Measurements from ENCODE around the gene NSRP1. TPM values are rescaled to one million over a fixed set of nuclear protein-coding genes. Genes with fewer than 3 reads are reported as not detected.

The NSRP1 gene
- total RNA-seq, 2 experiments from 2014 or later: 24.3 to 28.4 TPM

DNA sequence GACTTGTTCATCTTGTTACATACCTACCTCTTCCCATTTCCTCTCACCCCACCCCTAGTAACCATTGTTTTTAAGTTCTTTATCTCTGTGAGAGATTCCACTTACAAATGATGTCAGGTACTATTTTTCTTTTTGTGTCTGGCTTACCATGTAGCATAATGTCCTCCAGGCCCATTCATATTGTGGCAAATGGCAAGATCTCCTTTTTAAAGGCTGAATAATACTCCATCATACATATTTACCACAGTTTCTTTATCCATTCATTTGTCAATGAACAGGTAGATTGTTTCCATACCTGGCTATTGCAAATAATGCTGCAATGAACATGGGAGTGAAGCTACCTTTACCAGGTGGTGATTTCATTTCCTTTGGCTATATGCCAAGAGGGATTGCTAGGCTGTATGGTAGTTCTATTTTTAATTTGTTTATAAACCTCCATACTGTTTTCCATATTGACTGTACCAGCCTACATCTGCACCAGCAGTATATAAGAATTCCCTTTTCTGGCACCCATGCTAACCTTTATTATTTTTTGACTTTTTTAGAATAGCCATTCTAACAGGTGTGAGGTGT lies 53.9 kb downstream of the NSRP1 start:
- intact Hi-C loops (cut with micrococcal nuclease): no loop called here
- Mint-ChIP-seq H3K36me3 (ENCODE audit: low read depth) (peaks cover 22% of the 10 kb centered on the region), H3K27ac (peak overlapping the region; percentile 34), H3K4me1 (ENCODE audit: low read depth) (peaks cover 33% of the 10 kb centered on the region), H3K9me3 (no peaks in the 10 kb centered on the region), H3K4me3 (no peak overlapping the region), H3K27me3 (no peaks in the 10 kb centered on the region)
- ATAC-seq (no peak), DNase-seq (no peak)
- ChIA-PET CTCF (interaction anchor here (1.0 to 1.8 kb wide), 2 partner anchors 18 to 66 kb away, joined by 3 to 6 read pairs; no protein-coding TSS in a partner anchor), POLR2A (no interaction called here)
- TF ChIP-seq, protein P1, sequence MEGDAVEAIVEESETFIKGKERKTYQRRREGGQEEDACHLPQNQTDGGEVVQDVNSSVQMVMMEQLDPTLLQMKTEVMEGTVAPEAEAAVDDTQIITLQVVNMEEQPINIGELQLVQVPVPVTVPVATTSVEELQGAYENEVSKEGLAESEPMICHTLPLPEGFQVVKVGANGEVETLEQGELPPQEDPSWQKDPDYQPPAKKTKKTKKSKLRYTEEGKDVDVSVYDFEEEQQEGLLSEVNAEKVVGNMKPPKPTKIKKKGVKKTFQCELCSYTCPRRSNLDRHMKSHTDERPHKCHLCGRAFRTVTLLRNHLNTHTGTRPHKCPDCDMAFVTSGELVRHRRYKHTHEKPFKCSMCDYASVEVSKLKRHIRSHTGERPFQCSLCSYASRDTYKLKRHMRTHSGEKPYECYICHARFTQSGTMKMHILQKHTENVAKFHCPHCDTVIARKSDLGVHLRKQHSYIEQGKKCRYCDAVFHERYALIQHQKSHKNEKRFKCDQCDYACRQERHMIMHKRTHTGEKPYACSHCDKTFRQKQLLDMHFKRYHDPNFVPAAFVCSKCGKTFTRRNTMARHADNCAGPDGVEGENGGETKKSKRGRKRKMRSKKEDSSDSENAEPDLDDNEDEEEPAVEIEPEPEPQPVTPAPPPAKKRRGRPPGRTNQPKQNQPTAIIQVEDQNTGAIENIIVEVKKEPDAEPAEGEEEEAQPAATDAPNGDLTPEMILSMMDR (IDR thresholded peaks at IDR 0.05): no peak

DNA sequence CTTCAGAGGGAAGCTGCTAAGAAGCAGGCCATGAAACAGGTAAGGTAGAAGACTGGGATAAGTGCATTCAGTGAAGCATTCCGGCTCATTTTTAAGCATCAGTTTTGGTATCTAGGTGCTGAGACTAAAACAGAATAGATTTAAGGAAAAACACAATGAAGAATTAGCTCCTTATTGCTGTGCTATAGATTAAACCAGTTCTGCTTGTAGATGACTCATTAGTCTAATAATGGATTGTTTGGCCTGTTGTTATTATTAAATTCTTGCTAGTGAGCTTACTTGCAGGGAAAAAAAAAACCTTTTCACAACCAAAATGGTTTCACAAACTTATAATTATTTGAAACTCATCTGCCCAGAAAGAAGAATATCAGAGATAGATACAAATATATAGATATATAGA lies 55.9 kb downstream of the NSRP1 start:
- no peaks in the 10 kb centered on the region for H3K27me3 Mint-ChIP-seq
- no peak overlapping the region for H3K27ac Mint-ChIP-seq
- CTCF ChIA-PET: interaction anchor here (1.4 to 1.5 kb wide), 2 partner anchors 48 to 68 kb away, joined by 6 to 9 read pairs; no protein-coding TSS in a partner anchor
- ATAC-seq (no peak), DNase-seq (no peak)
- POLR2A ChIA-PET: interaction anchor here (0.6 kb wide), 2 partner anchors 21 to 527 kb away, joined by 3 read pairs; no protein-coding TSS in a partner anchor
- peaks cover 25% of the 10 kb centered on the region for H3K36me3 Mint-ChIP-seq (ENCODE audit: low read depth)
- TF ChIP-seq, protein P1 (IDR thresholded peaks at IDR 0.05): no peak
- H3K9me3 Mint-ChIP-seq: no peaks in the 10 kb centered on the region
- intact Hi-C loops (cut with micrococcal nuclease): no loop called here
- H3K4me1 Mint-ChIP-seq (ENCODE audit: low read depth): peaks cover 27% of the 10 kb centered on the region
- no peak overlapping the region for H3K4me3 Mint-ChIP-seq

DNA sequence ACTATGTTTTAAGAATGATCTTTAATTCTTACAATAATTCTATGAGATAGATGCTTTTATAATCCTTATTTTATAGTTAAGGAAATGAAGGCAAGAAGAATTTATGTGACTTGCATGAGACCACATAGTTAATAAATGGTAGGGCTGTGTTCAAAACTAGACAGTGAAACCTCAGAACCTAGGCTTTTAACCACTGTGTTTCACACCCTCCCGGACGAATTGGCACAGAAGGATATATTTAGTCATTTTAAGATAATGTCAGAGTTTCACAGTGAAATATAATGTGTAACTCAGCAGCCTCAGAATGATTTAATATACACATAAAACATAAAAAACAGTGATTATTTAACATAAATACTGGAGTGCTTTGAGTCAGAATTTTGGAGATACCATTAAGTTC lies 57.0 kb downstream of the NSRP1 start:
- Mint-ChIP-seq H3K27me3 (no peaks in the 10 kb centered on the region), H3K9me3 (no peaks in the 10 kb centered on the region), H3K4me3 (no peak overlapping the region), H3K36me3 (ENCODE audit: low read depth) (peaks cover 29% of the 10 kb centered on the region), H3K4me1 (ENCODE audit: low read depth) (peaks cover 27% of the 10 kb centered on the region), H3K27ac (no peak overlapping the region)
- POLR2A ChIA-PET: no interaction called here
- TF ChIP-seq, protein P1 (IDR thresholded peaks at IDR 0.05): no peak
- intact Hi-C loops (cut with micrococcal nuclease): no loop called here
- DNase-seq: peak; percentile 59
- ATAC-seq: peak; percentile 87
- CTCF ChIA-PET: interaction anchor here (1.1 to 1.4 kb wide), 2 partner anchors 48 to 163 kb away, joined by 3 to 4 read pairs; no protein-coding TSS in a partner anchor

DNA sequence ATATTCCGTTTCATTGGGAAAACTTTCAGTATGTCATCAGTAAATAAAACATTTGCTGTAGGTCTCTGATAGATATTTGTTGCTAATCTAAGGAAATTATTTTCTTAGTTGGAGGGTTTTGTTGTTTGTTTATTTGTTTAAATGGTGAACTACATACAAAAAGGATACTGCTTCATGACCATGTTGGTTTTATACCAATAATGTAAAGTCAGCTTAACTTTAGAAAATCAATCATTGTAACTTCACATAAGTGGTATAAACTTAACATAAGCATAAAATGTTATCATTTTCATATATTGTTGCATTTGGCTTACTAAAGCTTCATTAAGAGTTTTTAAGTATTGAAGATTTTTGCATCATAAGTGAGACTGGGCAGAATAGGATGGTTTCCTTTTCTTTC lies 57.9 kb downstream of the NSRP1 start:
- intact Hi-C loops (cut with micrococcal nuclease): no loop called here
- peaks cover 25% of the 10 kb centered on the region for H3K4me1 Mint-ChIP-seq (ENCODE audit: low read depth)
- no peak for DNase-seq
- TF ChIP-seq, protein P1 (IDR thresholded peaks at IDR 0.05): no peak
- no peak for ATAC-seq
- CTCF ChIA-PET: interaction anchor here (0.7 to 1.4 kb wide), 3 partner anchors 11 to 162 kb away, joined by 3 to 4 read pairs (median 3); no protein-coding TSS in a partner anchor
- no peaks in the 10 kb centered on the region for H3K27me3 Mint-ChIP-seq
- peaks cover 31% of the 10 kb centered on the region for H3K36me3 Mint-ChIP-seq (ENCODE audit: low read depth)
- POLR2A ChIA-PET: interaction anchor here (0.6 kb wide), 1 partner anchor 24 kb away, joined by 3 read pairs; no protein-coding TSS in a partner anchor
- no peak overlapping the region for H3K27ac Mint-ChIP-seq
- H3K4me3 Mint-ChIP-seq: no peak overlapping the region
- no peaks in the 10 kb centered on the region for H3K9me3 Mint-ChIP-seq

DNA sequence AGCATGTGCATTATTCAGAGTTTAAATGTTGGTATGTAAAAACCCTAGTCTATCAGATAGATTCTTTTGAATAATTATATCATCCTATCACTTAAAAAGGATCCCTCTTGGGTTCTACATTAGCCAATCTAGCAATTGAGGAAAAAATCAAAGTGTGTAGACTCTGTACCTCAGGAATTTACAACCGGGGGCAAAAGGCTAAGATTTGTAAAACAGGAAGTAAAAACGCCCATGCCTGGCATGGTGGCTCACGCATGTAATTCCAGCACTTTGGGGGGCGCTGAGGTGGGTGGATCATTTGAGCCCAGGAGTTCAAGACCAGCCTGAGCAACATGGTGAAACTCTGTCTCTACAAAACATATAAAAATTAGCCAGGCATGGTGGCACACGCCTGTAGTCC lies 60.2 kb downstream of the NSRP1 start:
- DNase-seq: no peak
- Mint-ChIP-seq H3K27me3 (no peaks in the 10 kb centered on the region), H3K9me3 (no peaks in the 10 kb centered on the region), H3K4me1 (ENCODE audit: low read depth) (peaks cover 18% of the 10 kb centered on the region), H3K36me3 (ENCODE audit: low read depth) (peaks cover 35% of the 10 kb centered on the region), H3K4me3 (no peak overlapping the region), H3K27ac (no peak overlapping the region)
- TF ChIP-seq, protein P1 (IDR thresholded peaks at IDR 0.05): no peak
- ATAC-seq: no peak
- ChIA-PET CTCF (no interaction called here), POLR2A (no interaction called here)
- intact Hi-C loops (cut with micrococcal nuclease): no loop called here

Data from activated CD8-positive, alpha-beta T cell treated with anti-CD3 and anti-CD28 coated beads for 36 hours (primary cell).